GM23338 (cell line): Measurements from ENCODE around the gene OBI1. TPM values are rescaled to one million over a fixed set of nuclear protein-coding genes. Genes with fewer than 3 reads are reported as not detected.

Source experiments
- ATAC-seq: fragments of 200-7000 bp; cut with Tn5 transposase; 3 replicates; pipeline ENCODE4 v1.9.1; 2020
- DNase-seq: peaks from one replicate; pipeline ENCODE4 v3.0.0-alpha.2; 2015; ENCODE audit warnings: low spot score
- H2AFZ ChIP-seq: fragments of 200-600 bp; sonication (generic); 2 replicates; pipeline ENCODE4 v1.8.0; 2016; ENCODE audit warnings: antibody characterized with exemption, mild to moderate bottlenecking, moderate library complexity
- H3F3A ChIP-seq: fragments of 200-600 bp; sonication (generic); replicated peaks from 2 replicates; pipeline ENCODE4 v1.8.0; 2017; ENCODE audit warnings: antibody characterized with exemption, mixed run types, low read depth
- H3K27ac ChIP-seq: fragments of 200-600 bp; sonication (generic); 2 replicates; pipeline ENCODE4 v1.6.1; 2016; ENCODE audit warnings: low read depth
- H3K27me3 ChIP-seq: fragments of 200-600 bp; sonication (generic); 2 replicates; pipeline ENCODE4 v1.8.0; 2016; ENCODE audit warnings: mild to moderate bottlenecking, mixed run types, moderate library complexity; ENCODE audit not compliant: insufficient read depth
- H3K36me3 ChIP-seq: fragments of 200-600 bp; sonication (generic); 2 replicates; pipeline ENCODE4 v1.8.0; 2016; ENCODE audit warnings: mild to moderate bottlenecking; ENCODE audit not compliant: insufficient read depth
- H3K4me1 ChIP-seq: fragments of 200-600 bp; sonication (generic); 2 replicates; pipeline ENCODE4 v1.8.0; 2016; ENCODE audit warnings: mild to moderate bottlenecking, moderate library complexity; ENCODE audit not compliant: insufficient read depth
- H3K4me2 ChIP-seq: fragments of 200-600 bp; sonication (generic); 2 replicates; pipeline ENCODE4 v1.7.1; 2017; ENCODE audit warnings: mixed run types
- H3K4me3 ChIP-seq: fragments of 200-600 bp; sonication (generic); 2 replicates; pipeline ENCODE4 v1.6.1; 2016; ENCODE audit warnings: mixed run types
- H3K79me2 ChIP-seq: fragments of 200-600 bp; sonication (generic); replicated peaks from 2 replicates; pipeline ENCODE4 v1.8.0; 2017; ENCODE audit warnings: mild to moderate bottlenecking; ENCODE audit not compliant: insufficient read depth
- H3K9me2 ChIP-seq: fragments of 200-600 bp; sonication (generic); 2 replicates; pipeline ENCODE4 v1.8.0; 2017; ENCODE audit not compliant: insufficient read depth
- H4K20me1 ChIP-seq: fragments of 200-600 bp; sonication (generic); replicated peaks from 2 replicates; pipeline ENCODE4 v1.8.0; 2017; ENCODE audit warnings: mild to moderate bottlenecking; ENCODE audit not compliant: insufficient read depth
- H3K27ac Mint-ChIP-seq: 2 replicates; pipeline ENCODE4 v1.8.0; 2020; ENCODE audit warnings: inconsistent platforms, mild to moderate bottlenecking, moderate library complexity, mixed read lengths
- H3K27me3 Mint-ChIP-seq: 3 replicates; pipeline ENCODE4 v1.8.0; 2022; ENCODE audit warnings: low read depth, mild to moderate bottlenecking, moderate library complexity, mixed read lengths, inconsistent platforms; ENCODE audit not compliant: insufficient read depth, poor library complexity
- H3K36me3 Mint-ChIP-seq: 3 replicates; pipeline ENCODE4 v1.8.0; 2021; ENCODE audit warnings: low read depth, mild to moderate bottlenecking, inconsistent platforms, moderate library complexity, mixed read lengths
- H3K4me1 Mint-ChIP-seq: 3 replicates; pipeline ENCODE4 v1.8.0; 2020; ENCODE audit warnings: mild to moderate bottlenecking, inconsistent platforms, mixed read lengths
- H3K4me3 Mint-ChIP-seq: 3 replicates; pipeline ENCODE4 v1.8.0; 2021; ENCODE audit warnings: moderate library complexity, mild to moderate bottlenecking, inconsistent platforms, mixed read lengths
- H3K9me3 Mint-ChIP-seq: 3 replicates; pipeline ENCODE4 v1.8.0; 2020; ENCODE audit warnings: moderate library complexity, mild to moderate bottlenecking, inconsistent platforms, mixed read lengths
- ETS1 ChIP-seq: IDR thresholded peaks from 2 replicates; pipeline ENCODE4 v1.6.1; 2016; ENCODE audit warnings: antibody characterized with exemption
- ZNF462 ChIP-seq: fragments of 250-450 bp; sonication (Bioruptor Pico); IDR thresholded peaks from 2 replicates; pipeline ENCODE4 v1.5.0; 2020; ENCODE audit warnings: mild to moderate bottlenecking, moderate library complexity
- polyA plus RNA-seq: library from polyadenylated mRNA; unstranded; fragments of >200 nt; fragmentation: Nextera tagmentation; extraction: Ambion mirVana; gene quantifications from 2 replicates; pipeline ENCODE4 v1.2.1, GENCODE V29; 2016
- total RNA-seq: library from RNA; depleted of rRNA; stranded (reverse); fragments of >200 nt; shearing (Covaris generic); gene quantifications from 2 replicates; pipeline ENCODE4 v1.2.3, GENCODE V29; 2014

The OBI1 gene
- total and polyA plus RNA-seq, 2 experiments from 2014 or later: 8.2 to 11.1 TPM

GRCh38 chr13:78650717-78651083 lies 8.3 kb downstream of the OBI1 start (continued):
- no peak for TF ChIP-seq ZNF462 (CRISPR knock-in tag)

- H3K79me2 ChIP-seq: peaks cover 96% of the 10 kb centered on the region
- ATAC-seq: no peak
- peaks cover 64% of the 10 kb centered on the region for H4K20me1 ChIP-seq
- H3K9me3 Mint-ChIP-seq: no peaks in the 10 kb centered on the region
- H3K36me3 ChIP-seq: no peaks in the 10 kb centered on the region
- H3K27ac Mint-ChIP-seq: no peak overlapping the region
- H3K4me1 ChIP-seq: peaks cover 5% of the 10 kb centered on the region; the same call in 1 of the 2 replicates
- no peaks in the 10 kb centered on the region for H3K36me3 Mint-ChIP-seq
- H3K27me3 Mint-ChIP-seq: no peaks in the 10 kb centered on the region
- H3K27me3 ChIP-seq: peaks cover 12% of the 10 kb centered on the region; the same call in 1 of the 2 replicates
- H3K4me1 Mint-ChIP-seq: peaks cover 11% of the 10 kb centered on the region
- DNase-seq: no peak
- H3K4me3 Mint-ChIP-seq: no peak overlapping the region
- TF ChIP-seq ZNF462 (CRISPR knock-in tag) (no peak), ETS1 (no peak)
- no peaks in the 10 kb centered on the region for H3K9me2 ChIP-seq
- H3K4me2 ChIP-seq: no peak overlapping the region
- H3K27ac ChIP-seq: no peak overlapping the region
- H3F3A ChIP-seq: no peaks in the 10 kb centered on the region
- no peak overlapping the region for H2AFZ ChIP-seq
- no peak overlapping the region for H3K4me3 ChIP-seq
These were observed 8.8 kb downstream of the OBI1 start for GRCh38 chr13:78649997-78650716.
